Neural progenitor cell (in vitro differentiated cells): ENCODE data around the gene MTSS2. TPM values are rescaled to one million over a fixed set of nuclear protein-coding genes. Genes with fewer than 3 reads are reported as not detected.

Experiments
- DNase-seq: peaks from one replicate; pipeline ENCODE4 v3.0.0-alpha.2; 2016; ENCODE audit warnings: low spot score
- H2AFZ ChIP-seq: fragments of 200-600 bp; sonication (generic); replicated peaks from 2 replicates; pipeline ENCODE4 v1.6.1; 2016; ENCODE audit warnings: antibody characterized with exemption
- H3F3A ChIP-seq: fragments of 200-600 bp; sonication (generic); 2 replicates; pipeline ENCODE4 v1.6.1; 2016; ENCODE audit warnings: antibody characterized with exemption, low read depth
- H3K27ac ChIP-seq: fragments of 200-600 bp; sonication (generic); 2 replicates; pipeline ENCODE4 v1.5.1; 2016; ENCODE audit warnings: mild to moderate bottlenecking
- H3K27me3 ChIP-seq: fragments of 200-600 bp; sonication (generic); 2 replicates; pipeline ENCODE4 v1.6.1; 2016; ENCODE audit warnings: mild to moderate bottlenecking, moderate library complexity
- H3K36me3 ChIP-seq: fragments of 200-600 bp; sonication (generic); 2 replicates; pipeline ENCODE4 v1.5.1; 2016
- H3K4me1 ChIP-seq: fragments of 200-600 bp; sonication (generic); 2 replicates; pipeline ENCODE4 v1.6.1; 2016; ENCODE audit warnings: mixed run types
- H3K4me2 ChIP-seq: fragments of 200-600 bp; sonication (generic); 2 replicates; pipeline ENCODE4 v1.6.1; 2016
- H3K4me3 ChIP-seq: fragments of 200-600 bp; sonication (generic); 2 replicates; pipeline ENCODE4 v1.5.1; 2016
- H3K79me2 ChIP-seq: fragments of 200-600 bp; sonication (generic); 2 replicates; pipeline ENCODE4 v1.6.1; 2016; ENCODE audit warnings: low read depth
- H3K9ac ChIP-seq: fragments of 200-600 bp; sonication (generic); 2 replicates; pipeline ENCODE4 v1.6.1; 2016
- H3K9me3 ChIP-seq: fragments of 200-600 bp; sonication (generic); 2 replicates; pipeline ENCODE4 v1.5.1; 2016; ENCODE audit warnings: low read depth
- H4K20me1 ChIP-seq: fragments of 200-600 bp; sonication (generic); 2 replicates; pipeline ENCODE4 v1.6.1; 2016; ENCODE audit warnings: low read depth
- H3K27ac Mint-ChIP-seq: 3 replicates; pipeline ENCODE4 v1.8.0; 2021; ENCODE audit warnings: mixed read lengths
- H3K27me3 Mint-ChIP-seq: 2 replicates; pipeline ENCODE4 v1.8.0; 2022; ENCODE audit warnings: low read depth, mild to moderate bottlenecking, inconsistent platforms, moderate library complexity, mixed read lengths; ENCODE audit not compliant: insufficient read depth
- H3K36me3 Mint-ChIP-seq: 3 replicates; pipeline ENCODE4 v1.8.0; 2021; ENCODE audit warnings: mixed read lengths
- H3K4me1 Mint-ChIP-seq: 3 replicates; pipeline ENCODE4 v1.8.0; 2021; ENCODE audit warnings: mixed read lengths
- H3K4me3 Mint-ChIP-seq: 3 replicates; pipeline ENCODE4 v1.8.0; 2021; ENCODE audit warnings: mild to moderate bottlenecking, moderate library complexity, mixed read lengths
- H3K9me3 Mint-ChIP-seq: 3 replicates; pipeline ENCODE4 v1.8.0; 2020; ENCODE audit warnings: mixed read lengths
- CTCF ChIP-seq: fragments of 200-600 bp; sonication (generic); IDR thresholded peaks from 2 replicates; pipeline ENCODE4 v1.5.1; 2017; ENCODE audit warnings: antibody characterized with exemption, mild to moderate bottlenecking
- EZH2 ChIP-seq: fragments of 200-600 bp; sonication (generic); IDR thresholded peaks from 2 replicates; pipeline ENCODE4 v1.6.1; 2017; ENCODE audit warnings: antibody characterized with exemption, mild to moderate bottlenecking, moderate library complexity
- EZH2phosphoT487 ChIP-seq: fragments of 200-600 bp; sonication (generic); IDR thresholded peaks from 2 replicates; pipeline ENCODE4 v1.6.1; 2017; ENCODE audit warnings: antibody characterized with exemption
- total RNA-seq: library from RNA; depleted of rRNA; stranded (reverse); fragments of >200 nt; gene quantifications from 2 replicates; pipeline ENCODE4 v1.2.3, GENCODE V29; 2015; ENCODE audit warnings: low replicate concordance

MTSS2 gene
- total RNA-seq, 1 donor from 2014 or later = 6.2 TPM

- Histone ChIP-seq H2AFZ (no peak overlapping the region), H3K4me1 (no peaks in the 10 kb centered on the region), H3K36me3 (no peaks in the 10 kb centered on the region), H3K4me2 (no peak overlapping the region), H3K27ac (no peak overlapping the region), H3K9me3 (no peaks in the 10 kb centered on the region), H3F3A (no peaks in the 10 kb centered on the region), H3K27me3 (no peaks in the 10 kb centered on the region), H3K9ac (no peak overlapping the region), H3K79me2 (no peaks in the 10 kb centered on the region), H4K20me1 (no peaks in the 10 kb centered on the region), H3K4me3 (no peak overlapping the region)
- peaks cover 11% of the 10 kb centered on the region for H3K27me3 Mint-ChIP-seq
- H3K4me3 Mint-ChIP-seq = no peak overlapping the region
- no peak overlapping the region for H3K27ac Mint-ChIP-seq
- TF ChIP-seq EZH2 = no peak
- TF ChIP-seq EZH2phosphoT487 = no peak
- no peak for TF ChIP-seq CTCF
- DNase-seq = no peak
- H3K9me3 Mint-ChIP-seq = no peaks in the 10 kb centered on the region
- H3K4me1 Mint-ChIP-seq = peaks cover 5% of the 10 kb centered on the region
- H3K36me3 Mint-ChIP-seq = no peaks in the 10 kb centered on the region
These were observed 27.9 kb downstream of the MTSS2 start for GRCh38 chr16:70657956-70658355.

GRCh38 chr16:70656712-70657263 lies 29.1 kb downstream of the MTSS2 start:
- Mint-ChIP-seq H3K27me3 (peaks cover 8% of the 10 kb centered on the region), H3K4me3 (no peak overlapping the region), H3K9me3 (no peaks in the 10 kb centered on the region), H3K27ac (no peak overlapping the region), H3K4me1 (peaks cover 5% of the 10 kb centered on the region), H3K36me3 (no peaks in the 10 kb centered on the region)
- DNase-seq = no peak
- Histone ChIP-seq H3K27ac (no peak overlapping the region), H2AFZ (no peak overlapping the region), H3K79me2 (no peaks in the 10 kb centered on the region), H4K20me1 (no peaks in the 10 kb centered on the region), H3K27me3 (no peaks in the 10 kb centered on the region), H3F3A (no peaks in the 10 kb centered on the region), H3K9me3 (no peaks in the 10 kb centered on the region), H3K9ac (no peak overlapping the region), H3K4me2 (no peak overlapping the region), H3K36me3 (no peaks in the 10 kb centered on the region), H3K4me1 (no peaks in the 10 kb centered on the region), H3K4me3 (no peak overlapping the region)
- TF ChIP-seq EZH2phosphoT487 (no peak), CTCF (peak; percentile 10)

GRCh38 chr16:70656065-70656711 lies 29.7 kb downstream of the MTSS2 start:
- no peaks in the 10 kb centered on the region for H3K79me2 ChIP-seq
- H3K9ac ChIP-seq = no peak overlapping the region
- H3K27me3 ChIP-seq = no peaks in the 10 kb centered on the region
- Mint-ChIP-seq H3K27me3 (peaks cover 7% of the 10 kb centered on the region), H3K4me3 (no peak overlapping the region), H3K9me3 (no peaks in the 10 kb centered on the region), H3K4me1 (peaks cover 9% of the 10 kb centered on the region), H3K27ac (no peak overlapping the region), H3K36me3 (no peaks in the 10 kb centered on the region)
- DNase-seq = no peak
- H4K20me1 ChIP-seq = no peaks in the 10 kb centered on the region
- H3K36me3 ChIP-seq = no peaks in the 10 kb centered on the region
- H3K9me3 ChIP-seq = no peaks in the 10 kb centered on the region
- TF ChIP-seq EZH2 = no peak
- H3K4me2 ChIP-seq = no peak overlapping the region
- no peak overlapping the region for H3K27ac ChIP-seq
- no peaks in the 10 kb centered on the region for H3K4me1 ChIP-seq
- no peak overlapping the region for H3K4me3 ChIP-seq
- H2AFZ ChIP-seq = no peak overlapping the region
- no peaks in the 10 kb centered on the region for H3F3A ChIP-seq
